Measurements from ENCODE around the gene TSPEAR.

DNA sequence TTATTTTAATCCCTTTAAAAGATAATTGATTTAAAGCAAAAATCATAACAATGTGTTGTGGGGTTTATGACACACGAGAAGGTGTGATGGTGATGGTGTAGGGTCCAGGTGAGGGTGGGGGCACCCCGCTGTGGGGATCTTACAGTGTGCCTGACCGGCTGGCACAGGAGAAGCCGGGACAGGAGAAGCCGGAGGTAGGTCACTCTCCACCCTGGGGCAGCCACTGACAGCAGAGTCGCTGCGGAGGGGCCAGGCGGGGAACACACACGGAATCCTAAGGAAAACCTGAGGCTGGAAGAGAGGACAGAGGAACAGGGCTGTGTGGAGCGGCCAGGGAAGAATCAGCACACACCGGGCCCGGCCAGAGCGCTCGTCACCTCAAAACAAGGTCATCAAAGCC is 260.4 kb downstream of the TSPEAR start:
- TF ChIP-seq POLR2AphosphoS5 (IDR thresholded peaks at IDR 0.05): no peak
- TF ChIP-seq, protein P1, sequence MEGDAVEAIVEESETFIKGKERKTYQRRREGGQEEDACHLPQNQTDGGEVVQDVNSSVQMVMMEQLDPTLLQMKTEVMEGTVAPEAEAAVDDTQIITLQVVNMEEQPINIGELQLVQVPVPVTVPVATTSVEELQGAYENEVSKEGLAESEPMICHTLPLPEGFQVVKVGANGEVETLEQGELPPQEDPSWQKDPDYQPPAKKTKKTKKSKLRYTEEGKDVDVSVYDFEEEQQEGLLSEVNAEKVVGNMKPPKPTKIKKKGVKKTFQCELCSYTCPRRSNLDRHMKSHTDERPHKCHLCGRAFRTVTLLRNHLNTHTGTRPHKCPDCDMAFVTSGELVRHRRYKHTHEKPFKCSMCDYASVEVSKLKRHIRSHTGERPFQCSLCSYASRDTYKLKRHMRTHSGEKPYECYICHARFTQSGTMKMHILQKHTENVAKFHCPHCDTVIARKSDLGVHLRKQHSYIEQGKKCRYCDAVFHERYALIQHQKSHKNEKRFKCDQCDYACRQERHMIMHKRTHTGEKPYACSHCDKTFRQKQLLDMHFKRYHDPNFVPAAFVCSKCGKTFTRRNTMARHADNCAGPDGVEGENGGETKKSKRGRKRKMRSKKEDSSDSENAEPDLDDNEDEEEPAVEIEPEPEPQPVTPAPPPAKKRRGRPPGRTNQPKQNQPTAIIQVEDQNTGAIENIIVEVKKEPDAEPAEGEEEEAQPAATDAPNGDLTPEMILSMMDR (IDR thresholded peaks at IDR 0.05): no peak
- no peak for TF ChIP-seq POLR2A (IDR thresholded peaks at IDR 0.05; ENCODE audit: low read depth)
- no peak for TF ChIP-seq EP300 (IDR thresholded peaks at IDR 0.05)
